ENCODE results near the gene DUSP2. TPM values are rescaled to one million over a fixed set of nuclear protein-coding genes. Genes with fewer than 3 reads are reported as not detected.

Gene DUSP2
- total and polyA plus RNA-seq, 7 donors = 1.2 to 17.4 (median 2.8) TPM; not detected in 1

DNA sequence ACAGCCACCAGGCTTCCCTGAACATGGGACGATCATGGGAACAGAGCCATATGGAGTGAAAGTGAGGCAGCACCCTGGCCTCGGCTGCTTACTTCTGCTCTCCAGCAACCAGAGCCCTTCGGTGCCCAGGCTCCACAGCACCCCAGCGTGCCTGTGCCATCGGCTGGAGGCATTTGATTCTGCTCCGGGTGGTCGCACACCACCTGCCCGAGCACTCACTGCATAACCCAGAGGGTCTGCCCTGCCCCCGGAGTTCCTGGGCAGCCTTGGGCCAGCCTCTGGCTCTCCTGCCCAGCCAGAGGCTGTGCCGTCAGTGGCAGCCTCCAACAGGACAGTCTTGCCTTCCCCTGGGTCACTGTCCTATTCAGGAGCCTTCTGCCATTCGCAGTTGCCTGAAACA, 10.8 kb downstream of the DUSP2 start:
- no peaks in the 10 kb centered on the region for H3K36me3 ChIP-seq
- TF ChIP-seq, protein P1, sequence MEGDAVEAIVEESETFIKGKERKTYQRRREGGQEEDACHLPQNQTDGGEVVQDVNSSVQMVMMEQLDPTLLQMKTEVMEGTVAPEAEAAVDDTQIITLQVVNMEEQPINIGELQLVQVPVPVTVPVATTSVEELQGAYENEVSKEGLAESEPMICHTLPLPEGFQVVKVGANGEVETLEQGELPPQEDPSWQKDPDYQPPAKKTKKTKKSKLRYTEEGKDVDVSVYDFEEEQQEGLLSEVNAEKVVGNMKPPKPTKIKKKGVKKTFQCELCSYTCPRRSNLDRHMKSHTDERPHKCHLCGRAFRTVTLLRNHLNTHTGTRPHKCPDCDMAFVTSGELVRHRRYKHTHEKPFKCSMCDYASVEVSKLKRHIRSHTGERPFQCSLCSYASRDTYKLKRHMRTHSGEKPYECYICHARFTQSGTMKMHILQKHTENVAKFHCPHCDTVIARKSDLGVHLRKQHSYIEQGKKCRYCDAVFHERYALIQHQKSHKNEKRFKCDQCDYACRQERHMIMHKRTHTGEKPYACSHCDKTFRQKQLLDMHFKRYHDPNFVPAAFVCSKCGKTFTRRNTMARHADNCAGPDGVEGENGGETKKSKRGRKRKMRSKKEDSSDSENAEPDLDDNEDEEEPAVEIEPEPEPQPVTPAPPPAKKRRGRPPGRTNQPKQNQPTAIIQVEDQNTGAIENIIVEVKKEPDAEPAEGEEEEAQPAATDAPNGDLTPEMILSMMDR (IDR thresholded peaks at IDR 0.05) = no peak
- no peak for DNase-seq
- no peaks in the 10 kb centered on the region for H3K9me3 ChIP-seq
- peaks cover 0 to 12% (median 0%) of the 10 kb centered on the region in 3 donors for H3K27me3 ChIP-seq
- H3K4me1 ChIP-seq = no peaks in the 10 kb centered on the region
- no peak overlapping the region for H3K27ac ChIP-seq
- H3K4me3 ChIP-seq = no peak overlapping the region
- WGBS, 2 donors = 90 to 93% methylated on average over 11 of the region's 11 CpGs
- intact Hi-C loops (cut with DNase I) = loop anchor here (10.0 kb wide), 1 partner anchor 370 kb away; the partner anchor contains the start of gene NEURL3

DNA sequence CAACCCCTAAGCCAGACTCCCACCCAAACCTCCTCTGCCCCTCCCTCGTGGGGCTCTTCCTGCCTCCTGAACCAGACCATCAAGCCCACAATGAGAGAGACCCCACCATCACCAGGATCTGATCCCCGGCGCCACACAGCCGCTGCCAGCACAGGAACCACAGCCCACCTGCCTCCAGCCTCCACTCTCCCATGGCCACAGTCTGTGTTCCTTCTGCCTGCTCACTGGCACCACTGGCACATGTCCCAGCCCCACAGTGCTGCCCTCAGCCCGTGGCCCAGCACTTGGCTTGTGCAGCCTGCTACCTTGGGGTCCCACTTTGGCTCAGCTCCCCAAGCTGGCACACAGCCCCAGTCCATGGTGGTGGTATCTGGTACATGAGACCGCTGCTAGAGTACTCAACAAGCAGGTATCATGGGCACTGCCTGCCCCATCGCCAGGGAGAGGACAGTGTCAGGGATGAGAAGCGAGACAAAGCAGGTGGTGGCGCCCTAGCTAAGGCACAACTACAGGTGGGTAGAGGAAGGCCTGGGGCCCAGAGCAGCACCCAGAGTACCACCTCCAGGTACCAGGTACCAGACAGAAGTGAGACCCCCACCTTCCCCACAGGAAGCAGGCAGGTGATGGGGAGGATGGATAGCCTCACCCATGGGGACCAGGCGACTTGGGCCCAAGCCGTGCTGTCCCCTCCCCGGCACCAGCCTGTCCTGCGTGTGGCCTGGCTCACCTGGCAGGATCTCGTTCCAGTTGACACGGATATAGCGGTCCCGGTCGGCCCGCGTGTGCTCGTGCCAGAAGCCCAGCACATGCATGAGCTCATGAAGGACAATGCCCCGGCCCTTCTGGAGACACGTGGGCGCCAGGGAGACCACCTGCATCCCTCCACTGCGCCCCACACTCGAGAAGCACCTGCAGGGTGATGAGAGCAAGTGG, 13.2 kb downstream of the DUSP2 start:
- Histone ChIP-seq H3K36me3 (no peaks in the 10 kb centered on the region), H3K9me3 (no peaks in the 10 kb centered on the region), H3K4me1 (no peaks in the 10 kb centered on the region), H3K27ac (no peak overlapping the region), H3K4me3 (no peak overlapping the region), H3K27me3 (peaks cover 0 to 7% (median 0%) of the 10 kb centered on the region in 3 donors)
- intact Hi-C loops (cut with DNase I) = loop anchor here (10.0 kb wide), 1 partner anchor 373 kb away; the partner anchor contains the start of gene NEURL3
- TF ChIP-seq, protein P1 (IDR thresholded peaks at IDR 0.05) = no peak
- no peak for TF ChIP-seq POLR2A (IDR thresholded peaks at IDR 0.05)
- TF ChIP-seq POLR2AphosphoS5 (IDR thresholded peaks at IDR 0.05) = no peak
- TF ChIP-seq EP300 (IDR thresholded peaks at IDR 0.05) = no peak
- WGBS, 2 donors = 94 to 95% methylated on average over 26 of the region's 26 CpGs
- DNase-seq = no peak

DNA sequence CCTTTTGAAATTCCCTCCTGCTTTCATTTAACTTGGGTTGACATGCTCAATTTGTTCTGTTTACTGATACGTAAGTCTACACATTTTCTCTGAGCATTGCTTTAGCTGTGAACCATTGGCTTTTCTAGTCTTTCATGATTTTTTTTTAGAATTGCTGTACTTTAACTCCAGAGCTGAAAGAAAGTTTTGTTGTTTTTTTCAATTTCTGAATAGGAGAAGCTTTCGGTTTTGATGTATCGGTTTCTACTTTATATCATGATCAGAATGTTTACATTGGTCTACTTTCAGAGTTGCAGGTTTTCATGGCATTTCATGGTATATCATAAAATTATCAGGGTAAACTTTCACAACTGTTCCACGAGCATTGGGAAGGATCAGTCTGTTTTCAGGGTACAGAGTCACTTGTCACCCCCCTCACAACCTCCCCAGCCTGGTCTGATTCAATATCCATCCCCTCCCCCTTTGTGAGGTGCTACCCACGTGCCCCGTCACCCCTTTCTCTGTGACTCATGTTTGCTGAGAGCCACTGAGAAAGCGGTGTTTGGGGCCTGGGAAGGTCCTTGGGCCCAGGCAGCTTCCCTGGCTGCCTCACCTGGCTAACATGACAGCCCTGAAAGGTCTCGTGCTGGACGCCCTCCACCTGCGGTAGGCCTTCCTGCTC, 14.0 kb downstream of the DUSP2 start:
- DNase-seq = no peak
- WGBS, 2 donors = 78 to 81% methylated on average over 10 of the region's 10 CpGs
- H3K4me1 ChIP-seq = no peaks in the 10 kb centered on the region
- no peaks in the 10 kb centered on the region for H3K27me3 ChIP-seq
- no peak for TF ChIP-seq POLR2AphosphoS5 (IDR thresholded peaks at IDR 0.05)
- TF ChIP-seq EP300 (IDR thresholded peaks at IDR 0.05) = no peak
- TF ChIP-seq, protein P1 (IDR thresholded peaks at IDR 0.05) = no peak
- no peak for TF ChIP-seq POLR2A (IDR thresholded peaks at IDR 0.05)
- H3K9me3 ChIP-seq = no peaks in the 10 kb centered on the region
- no peak overlapping the region for H3K4me3 ChIP-seq
- no peaks in the 10 kb centered on the region for H3K36me3 ChIP-seq
- no peak overlapping the region for H3K27ac ChIP-seq
- intact Hi-C loops (cut with DNase I) = loop anchor here (10.0 kb wide), 1 partner anchor 374 kb away; the partner anchor contains the start of gene NEURL3

DNA sequence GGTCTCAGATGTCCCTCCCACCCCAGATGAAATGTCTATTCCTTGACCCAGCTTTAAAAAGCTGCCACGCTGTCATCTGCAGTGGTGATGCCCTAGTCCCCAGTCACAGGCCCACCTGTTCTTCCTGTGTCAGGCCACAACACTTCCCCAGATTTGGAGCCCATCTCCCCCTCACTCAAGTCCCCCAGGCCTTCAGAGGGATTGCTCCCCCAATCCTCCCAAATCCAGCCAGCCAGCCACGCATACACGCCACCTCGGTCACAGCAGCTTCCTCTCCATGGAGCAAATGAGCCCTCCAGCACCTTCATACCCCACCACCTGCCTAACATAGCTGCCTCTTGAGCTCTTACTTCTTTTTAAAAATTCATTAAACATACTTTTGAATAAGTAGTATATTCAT, 14.8 kb downstream of the DUSP2 start:
- Histone ChIP-seq H3K27ac (no peak overlapping the region), H3K36me3 (no peaks in the 10 kb centered on the region), H3K4me1 (no peaks in the 10 kb centered on the region), H3K27me3 (no peaks in the 10 kb centered on the region), H3K4me3 (no peak overlapping the region), H3K9me3 (no peaks in the 10 kb centered on the region)
- TF ChIP-seq POLR2A (IDR thresholded peaks at IDR 0.05) = no peak
- DNase-seq = no peak
- intact Hi-C loops (cut with DNase I) = loop anchor here (10.0 kb wide), 1 partner anchor 374 kb away; the partner anchor contains the start of gene NEURL3
- 86 to 98% methylated on average over 4 of the region's 4 CpGs for WGBS, 2 donors

DNA sequence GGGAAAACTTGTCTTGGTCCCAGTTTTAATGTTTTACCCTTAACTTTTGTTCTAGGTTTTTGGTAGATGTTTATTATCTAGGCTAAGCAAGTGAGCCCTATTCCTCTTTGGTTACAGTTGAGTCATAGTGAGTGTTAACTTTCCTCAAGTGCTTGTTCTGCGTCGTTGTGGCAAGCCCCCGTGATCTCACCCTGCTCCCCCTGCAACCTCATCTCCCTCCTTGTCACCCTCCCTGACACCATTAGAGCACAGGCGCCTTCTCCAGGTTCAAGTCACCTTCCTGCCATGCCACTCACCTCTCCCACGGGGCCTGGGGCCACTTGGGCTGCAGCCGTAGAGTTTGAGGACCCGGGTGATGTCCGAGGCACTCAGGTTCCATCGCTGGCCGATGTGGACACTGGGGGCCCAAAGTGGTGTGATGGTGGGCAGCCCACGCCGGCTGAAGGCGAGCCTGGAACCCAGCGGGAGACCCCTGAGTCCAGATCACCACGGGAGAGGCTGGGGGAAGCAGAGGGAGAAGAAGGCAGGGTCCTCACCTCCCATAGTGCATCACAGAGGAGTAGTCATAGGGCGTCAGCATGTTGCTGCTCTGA, 15.6 kb downstream of the DUSP2 start:
- WGBS, 2 donors = 92 to 93% methylated on average over 16 of the region's 16 CpGs
- Histone ChIP-seq H3K27me3 (no peaks in the 10 kb centered on the region), H3K36me3 (no peaks in the 10 kb centered on the region), H3K4me3 (no peak overlapping the region), H3K27ac (no peak overlapping the region), H3K4me1 (no peaks in the 10 kb centered on the region), H3K9me3 (no peaks in the 10 kb centered on the region)
- intact Hi-C loops (cut with DNase I) = loop anchor here (10.0 kb wide), 1 partner anchor 375 kb away; the partner anchor contains the start of gene NEURL3
- TF ChIP-seq EP300 (IDR thresholded peaks at IDR 0.05) (no peak), POLR2A (IDR thresholded peaks at IDR 0.05) (no peak), POLR2AphosphoS5 (IDR thresholded peaks at IDR 0.05) (no peak)
- TF ChIP-seq, protein P1 (IDR thresholded peaks at IDR 0.05) = no peak
- no peak for DNase-seq

Measured in sigmoid colon (tissue), 7 donors.